ENCODE measurements around the gene ADGB. TPM values are rescaled to one million over a fixed set of nuclear protein-coding genes. Genes with fewer than 3 reads are reported as not detected.
A peak's percentile ranks its signal among the peaks of the same experiment; 100 is the strongest.
"Not testable (repeated sequence)": the region's sequence is repeated elsewhere in the genome, so short reads cannot be mapped to it uniquely, and the experiment has no call there.

ADGB gene
- total RNA-seq, 1 donor from 2014 or later: not detected

DNA sequence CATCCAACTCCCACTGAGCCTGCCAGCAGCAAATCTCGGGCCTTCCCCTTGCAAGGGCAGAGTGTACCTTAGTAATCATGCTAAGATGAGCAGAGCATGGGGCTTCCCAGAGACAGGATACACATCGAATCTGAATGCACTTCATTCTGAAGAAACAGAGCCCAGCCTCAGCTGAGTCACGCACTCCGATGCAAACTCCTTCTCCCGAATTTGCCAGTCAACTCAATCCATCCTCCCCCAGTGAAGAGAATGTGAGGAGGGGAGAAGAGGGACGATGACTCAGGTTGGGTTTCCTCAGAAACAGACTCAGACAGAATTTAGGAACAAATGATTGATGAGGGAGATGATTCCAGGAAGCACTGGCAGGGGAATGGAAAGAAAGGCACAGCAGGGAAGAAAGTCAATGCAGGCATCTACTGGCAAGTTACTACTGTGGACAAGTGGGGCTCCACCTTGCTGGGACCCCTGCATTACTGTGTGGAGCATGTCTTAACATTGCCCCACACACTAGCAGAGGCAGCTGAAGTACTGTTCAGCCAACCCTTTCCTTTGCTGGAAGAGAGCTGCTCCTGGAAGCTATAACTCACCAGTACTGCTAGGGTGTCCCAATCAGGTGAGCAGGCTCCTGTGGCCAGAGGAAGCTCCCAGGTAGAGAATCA lies 251.6 kb downstream of the ADGB start:
- ATAC-seq (ENCODE audit: poor library complexity): no peak
- DNase-seq: no peak
- intact Hi-C loops (cut with DNase I): no loop called here

- intact Hi-C loops (cut with DNase I): no loop called here
- no peak for DNase-seq
These were observed 252.2 kb downstream of the ADGB start for GRCh38 chr6:146850981-146851380.

DNA sequence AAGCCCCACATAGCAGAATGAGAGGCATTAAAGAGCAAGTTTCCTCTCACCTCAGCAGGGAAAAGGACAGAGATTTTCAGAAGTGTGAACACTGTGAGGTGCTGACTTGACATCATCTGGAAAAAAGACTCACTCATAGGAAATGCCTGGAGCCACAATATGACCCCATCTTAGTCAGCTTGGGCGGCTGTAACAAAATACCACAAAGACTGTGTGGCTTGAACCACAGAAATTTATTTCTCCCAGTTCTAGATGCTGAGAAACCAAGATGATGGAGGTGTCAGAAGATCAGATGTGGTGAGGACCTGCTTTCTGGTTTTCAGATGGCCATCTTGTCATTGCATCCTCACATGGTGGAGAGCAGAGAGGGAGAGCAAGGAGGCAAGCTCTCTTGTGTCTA lies 253.1 kb downstream of the ADGB start:
- intact Hi-C loops (cut with DNase I): no loop called here
- ATAC-seq (ENCODE audit: poor library complexity) (no peak), DNase-seq (no peak)

More at GRCh38 chr6:146850981-146851380, 252.2 kb downstream of the ADGB start:
- no peak for ATAC-seq (ENCODE audit: poor library complexity)

DNA sequence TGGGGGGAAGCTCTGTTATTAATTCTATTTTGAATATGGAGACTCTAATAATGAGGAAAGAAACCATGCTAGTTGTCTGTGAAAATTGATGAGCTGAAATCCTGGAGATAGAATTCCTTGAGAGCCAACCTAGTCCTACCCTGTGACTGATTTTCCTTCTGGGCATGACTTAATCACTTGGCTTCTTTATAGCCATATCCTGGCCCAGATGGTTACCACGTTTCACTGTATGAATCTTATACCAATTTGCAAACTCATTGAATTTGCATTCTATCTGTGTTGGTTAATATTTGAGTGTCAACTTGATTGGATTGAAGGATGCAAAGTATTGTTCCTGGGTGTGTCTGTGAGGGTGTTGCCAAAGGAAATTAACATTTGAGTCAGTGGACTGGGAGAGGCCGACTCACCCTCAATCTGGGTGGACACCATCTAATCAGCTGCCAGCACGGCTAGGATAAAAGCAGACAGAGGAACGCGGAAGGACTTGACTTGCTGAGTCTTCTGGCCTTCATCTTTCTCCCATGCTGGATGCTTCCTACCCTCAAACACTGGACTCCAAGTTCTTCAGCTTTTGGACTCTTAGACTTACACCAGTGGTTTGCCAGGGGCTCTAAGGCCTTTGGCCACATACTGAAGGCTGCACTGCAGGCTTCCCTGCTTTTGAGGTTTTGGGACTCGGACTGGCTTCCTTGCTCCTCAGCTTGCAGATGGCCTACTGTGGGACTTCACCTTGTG lies 255.9 kb downstream of the ADGB start:
- DNase-seq; ATAC-seq (ENCODE audit: poor library complexity): not testable (repeated sequence)
- intact Hi-C loops (cut with DNase I): loop anchor here (5.0 kb wide), 1 partner anchor 428 kb away; no protein-coding TSS in a partner anchor

- ATAC-seq (ENCODE audit: poor library complexity): no peak
- intact Hi-C loops (cut with DNase I): loop anchor here (5.0 kb wide), 1 partner anchor 426 kb away; no protein-coding TSS in a partner anchor
These were observed 257.1 kb downstream of the ADGB start for GRCh38 chr6:146855889-146856288.

DNA sequence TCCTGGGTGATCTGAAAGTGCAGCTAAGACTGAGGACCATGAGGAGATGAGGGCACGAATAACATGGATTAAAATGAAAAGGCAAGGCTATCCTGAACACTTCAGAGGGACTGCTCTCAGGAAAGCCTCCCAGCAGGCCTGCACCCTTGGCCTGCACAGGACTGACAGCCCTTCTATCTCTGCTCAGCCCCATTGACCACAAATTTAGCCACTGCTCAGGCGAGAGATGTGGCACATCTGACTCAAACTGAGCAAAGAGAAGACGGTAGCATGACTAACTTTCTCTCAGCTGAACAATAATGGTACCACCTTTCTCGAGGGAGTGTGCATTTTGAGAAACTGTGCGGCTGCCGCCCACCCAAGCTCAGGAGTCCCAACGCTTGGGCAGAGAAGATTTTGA lies 257.5 kb downstream of the ADGB start:
- no peak for ATAC-seq (ENCODE audit: poor library complexity)
- intact Hi-C loops (cut with DNase I): loop anchor here (5.0 kb wide), 1 partner anchor 426 kb away; no protein-coding TSS in a partner anchor
- DNase-seq: no peak

More at GRCh38 chr6:146855889-146856288, 257.1 kb downstream of the ADGB start:
- no peak for DNase-seq

DNA sequence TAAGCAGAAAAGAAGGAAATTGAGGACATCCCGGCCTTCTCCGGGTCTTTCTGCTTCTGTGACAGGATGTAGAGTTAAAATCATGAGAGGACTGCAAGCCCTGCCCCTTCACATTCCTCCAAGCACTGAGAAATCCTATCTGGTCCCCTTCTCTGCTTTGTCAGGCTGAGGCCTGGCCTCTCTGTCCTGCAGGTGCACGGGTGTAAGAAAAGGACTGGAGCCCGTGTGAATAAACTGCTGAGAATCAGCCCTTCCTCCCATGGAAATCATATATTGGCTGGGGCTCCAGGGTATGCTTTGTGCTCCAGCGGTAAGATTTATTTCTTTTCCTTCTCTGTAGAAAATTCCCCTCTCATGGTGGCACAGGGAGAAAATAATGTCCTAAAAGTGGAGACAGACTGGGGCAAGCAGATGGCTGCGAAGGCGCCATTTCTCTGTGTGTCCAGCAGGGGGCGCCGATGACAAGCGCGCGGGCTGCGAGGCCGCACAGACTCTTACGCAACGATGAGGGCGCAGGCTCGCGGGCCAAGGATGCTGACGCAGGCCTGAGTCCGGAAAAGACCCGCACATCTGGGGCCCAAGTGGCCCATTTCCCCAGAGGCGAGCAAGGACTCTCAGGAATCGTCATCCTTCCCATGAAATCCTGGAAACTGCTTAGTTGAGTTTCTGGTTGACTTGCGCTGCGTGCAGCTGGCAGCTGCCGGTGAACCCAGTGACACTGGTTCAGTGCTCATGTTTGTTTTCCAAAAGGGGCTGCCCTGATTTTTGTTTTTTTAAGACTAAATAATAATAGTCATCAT lies 258.6 kb downstream of the ADGB start:
- DNase-seq (peak; percentile 94), ATAC-seq (ENCODE audit: poor library complexity) (peak; percentile 99)
- intact Hi-C loops (cut with DNase I): loop anchor here (5.0 kb wide), 1 partner anchor 425 kb away; no protein-coding TSS in a partner anchor

DNA sequence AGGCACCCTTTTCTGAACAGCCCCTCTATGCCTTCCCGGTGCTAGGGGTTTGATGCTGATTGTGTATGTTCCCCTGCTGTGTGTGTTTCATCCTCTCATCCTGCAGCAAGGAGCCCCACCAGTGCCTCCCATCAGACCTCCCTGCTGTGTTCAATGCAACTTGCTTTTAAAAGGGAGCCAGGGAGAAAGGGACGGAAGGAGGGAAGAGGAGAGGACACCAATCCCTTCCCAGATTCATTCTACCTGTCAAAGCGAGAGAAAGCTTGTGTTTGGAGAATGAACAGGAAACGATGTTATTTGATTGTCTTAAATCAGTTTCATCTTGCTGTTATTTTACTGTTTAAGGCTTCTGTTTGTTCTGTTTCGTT lies 259.2 kb downstream of the ADGB start:
- intact Hi-C loops (cut with DNase I): loop anchor here (5.0 kb wide), 1 partner anchor 424 kb away; no protein-coding TSS in a partner anchor
- ATAC-seq (ENCODE audit: poor library complexity) (peak; percentile 53), DNase-seq (no peak)

- DNase-seq (no peak), ATAC-seq (ENCODE audit: poor library complexity) (no peak)
- intact Hi-C loops (cut with DNase I): loop anchor here (5.0 kb wide), 1 partner anchor 423 kb away; no protein-coding TSS in a partner anchor
These were observed 260.4 kb downstream of the ADGB start for GRCh38 chr6:146859206-146859605.

DNA sequence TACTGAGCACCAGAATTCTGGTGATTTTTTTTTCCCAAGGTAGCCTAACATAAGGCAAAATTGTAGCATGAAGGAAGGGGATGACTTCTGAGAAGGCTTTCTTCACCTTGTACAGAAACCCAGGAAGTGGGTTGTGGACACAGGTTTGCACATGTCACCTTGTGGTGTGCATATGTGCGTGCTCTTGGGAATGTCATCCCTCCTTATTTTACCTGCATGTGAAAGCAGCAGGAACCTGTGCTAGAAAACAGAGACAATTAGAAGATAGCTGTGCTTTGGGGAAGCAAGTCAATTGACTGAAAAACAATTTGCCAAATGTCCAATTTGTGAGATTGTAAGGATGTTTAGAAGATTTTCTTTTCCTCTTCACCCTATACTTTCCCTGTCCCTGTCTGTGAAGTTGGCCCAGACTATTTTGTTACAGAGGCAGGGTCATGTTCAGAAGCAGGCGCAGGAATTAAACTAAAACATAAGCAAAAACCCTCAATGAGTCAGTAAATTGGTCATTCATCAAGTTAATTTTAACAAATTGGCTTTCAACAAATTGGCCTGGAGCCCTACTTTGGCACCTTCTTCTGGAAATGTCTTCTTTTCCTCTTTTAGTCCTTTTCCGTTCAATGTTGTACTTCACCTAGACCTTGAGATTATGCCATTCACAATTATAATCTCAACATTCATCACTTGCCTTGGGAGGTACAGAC lies 261.2 kb downstream of the ADGB start:
- DNase-seq: no peak
- ATAC-seq (ENCODE audit: poor library complexity): no peak
- intact Hi-C loops (cut with DNase I): loop anchor here (5.0 kb wide), 1 partner anchor 422 kb away; no protein-coding TSS in a partner anchor

- ATAC-seq (ENCODE audit: poor library complexity): no peak
- no peak for DNase-seq
- intact Hi-C loops (cut with DNase I): no loop called here
These were observed 261.8 kb downstream of the ADGB start for GRCh38 chr6:146860583-146860982.

DNA sequence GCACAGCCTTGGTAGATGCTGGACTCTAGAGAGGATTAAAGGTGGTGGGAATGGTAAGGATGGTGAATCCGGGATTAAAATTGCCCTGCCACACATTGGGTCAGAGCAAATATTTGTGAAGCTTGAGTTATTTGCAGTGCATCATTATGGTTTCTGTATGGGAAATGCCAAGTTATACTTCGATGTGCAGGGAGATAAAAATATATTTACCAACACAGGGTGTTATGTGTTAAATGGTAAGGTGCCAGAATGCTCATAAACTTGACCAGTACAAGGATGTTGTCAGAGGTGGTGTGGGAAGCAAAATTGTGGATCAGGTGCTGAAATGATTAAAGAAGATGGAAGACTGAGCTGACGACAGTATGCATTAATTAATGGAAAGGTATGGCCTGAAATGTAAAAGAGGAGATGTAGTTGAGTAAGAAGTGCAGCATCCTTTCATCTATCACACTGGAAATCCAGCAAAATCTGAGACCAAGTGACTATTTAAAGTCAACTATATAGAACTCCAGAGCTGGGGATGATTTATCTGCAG lies 262.3 kb downstream of the ADGB start:
- ATAC-seq (ENCODE audit: poor library complexity) (no peak), DNase-seq (no peak)
- intact Hi-C loops (cut with DNase I): no loop called here

- intact Hi-C loops (cut with DNase I): no loop called here
- DNase-seq: no peak
- no peak for ATAC-seq (ENCODE audit: poor library complexity)
These were observed 262.9 kb downstream of the ADGB start for GRCh38 chr6:146861716-146862115.

GRCh38 chr6:146862508-146862919 lies 263.7 kb downstream of the ADGB start:
- intact Hi-C loops (cut with DNase I): no loop called here
- no peak for DNase-seq
- ATAC-seq (ENCODE audit: poor library complexity): no peak

GRCh38 chr6:146864300-146864699 lies 265.5 kb downstream of the ADGB start:
- intact Hi-C loops (cut with DNase I): no loop called here
- DNase-seq (no peak), ATAC-seq (ENCODE audit: poor library complexity) (no peak)

- no peak for DNase-seq
- no peak for ATAC-seq (ENCODE audit: poor library complexity)
- intact Hi-C loops (cut with DNase I): no loop called here
These were observed 266.1 kb downstream of the ADGB start for GRCh38 chr6:146864885-146865284.

Data from Right ventricle myocardium superior (tissue), 1 donor.